NCI-H1092 (cell line): ENCODE measurements around the gene FNIP1.
"Not testable (repeated sequence)": the region's sequence is repeated elsewhere in the genome, so short reads cannot be mapped to it uniquely, and the experiment has no call there.

Experiments used
- DNase-seq: peaks from one replicate; lab custom pipeline; 2025; lab: John Stamatoyannopoulos, UW

The FNIP1 gene

DNA sequence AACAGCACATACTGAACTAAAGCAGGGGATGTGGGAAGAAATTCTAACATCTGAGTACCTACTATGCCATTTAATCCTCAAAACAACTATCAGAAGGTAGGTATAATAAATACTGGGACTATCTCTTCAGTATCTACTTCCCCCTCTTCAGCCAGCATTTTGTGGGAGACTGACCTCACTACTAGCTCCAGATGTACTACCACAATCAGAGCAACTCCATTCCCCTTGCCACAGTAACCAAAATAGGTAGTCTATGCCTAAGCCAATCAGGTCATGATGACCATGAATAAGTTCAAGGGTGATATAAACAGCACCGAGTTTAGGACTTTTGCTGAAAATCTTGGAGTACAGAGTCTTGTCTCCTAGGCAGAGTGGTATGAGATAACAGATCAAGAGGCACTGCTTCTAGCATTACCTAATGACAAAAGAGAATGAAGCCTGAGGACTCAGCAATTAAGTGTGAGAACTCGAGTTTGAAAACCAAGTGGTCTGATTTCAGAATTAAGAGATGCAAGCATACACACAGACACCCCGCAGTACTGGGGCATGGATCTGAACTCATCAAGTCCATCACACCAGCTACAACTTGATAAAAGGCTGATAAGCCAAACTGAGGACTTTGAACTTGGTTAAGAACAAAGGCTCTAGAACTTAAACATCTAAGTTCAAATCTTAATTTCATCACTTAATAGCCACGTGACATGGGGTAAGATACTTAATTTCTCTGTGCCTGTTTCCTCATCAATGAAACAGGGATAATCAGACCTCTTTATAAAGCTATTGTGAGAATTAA, 9.7 kb downstream of the FNIP1 start:
- no peak for DNase-seq

DNA sequence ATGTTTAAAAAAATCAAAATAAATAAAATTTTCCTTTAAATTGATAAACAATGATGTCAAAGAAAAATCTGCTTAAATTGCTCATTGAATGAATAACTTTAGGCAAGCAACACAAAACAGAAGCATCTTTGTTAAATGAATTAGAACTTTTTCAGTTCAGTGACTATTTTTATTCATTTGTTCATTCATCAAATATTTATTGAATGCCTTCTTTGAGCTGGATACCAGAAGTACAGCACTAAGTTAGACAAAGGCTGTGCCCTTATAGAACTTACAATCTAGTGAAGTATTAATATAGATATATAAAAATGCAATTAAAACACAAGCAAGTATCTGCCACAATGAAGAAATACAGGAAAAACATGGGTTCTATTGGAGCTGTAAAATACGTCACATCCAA, 10.8 kb downstream of the FNIP1 start:
- no peak for DNase-seq

DNA sequence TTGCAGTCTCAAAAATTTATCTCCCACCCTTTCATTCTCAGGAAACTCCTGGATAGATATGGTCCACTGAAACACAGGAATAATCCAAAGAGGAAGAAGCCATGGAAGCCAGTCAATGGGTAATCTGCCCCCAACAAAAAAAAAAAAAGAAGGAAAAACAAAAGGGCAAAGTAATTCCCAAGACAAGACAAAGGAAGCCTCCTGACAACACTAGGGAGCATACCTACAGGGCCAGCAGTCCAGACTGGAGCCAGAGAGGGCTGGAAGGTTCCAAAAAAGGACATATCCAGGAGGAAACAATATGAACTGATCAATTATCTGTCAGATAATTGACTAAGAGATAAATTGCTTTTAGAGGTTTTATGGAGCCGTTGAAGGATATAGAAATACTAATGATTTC, 12.9 kb downstream of the FNIP1 start:
- DNase-seq = no peak

DNA sequence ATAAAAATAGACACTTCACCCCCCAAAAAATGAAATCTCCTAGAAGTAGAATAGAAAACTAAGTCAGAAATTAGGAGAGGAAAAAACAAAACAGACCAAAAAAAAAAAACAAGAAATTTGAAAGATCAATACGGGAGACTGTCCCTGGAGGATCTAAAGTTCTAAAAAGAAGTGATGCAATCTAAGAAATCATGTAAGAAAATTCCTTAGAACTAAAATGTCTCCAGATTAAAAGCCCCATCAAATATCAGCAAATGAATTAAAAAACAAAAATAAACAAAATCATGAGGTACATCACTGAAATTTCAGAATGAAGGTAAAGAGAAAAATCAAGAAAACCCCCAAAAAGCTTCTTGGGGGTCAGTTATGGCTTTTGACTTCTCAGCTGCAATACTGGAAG, 13.5 kb downstream of the FNIP1 start:
- DNase-seq = no peak

DNA sequence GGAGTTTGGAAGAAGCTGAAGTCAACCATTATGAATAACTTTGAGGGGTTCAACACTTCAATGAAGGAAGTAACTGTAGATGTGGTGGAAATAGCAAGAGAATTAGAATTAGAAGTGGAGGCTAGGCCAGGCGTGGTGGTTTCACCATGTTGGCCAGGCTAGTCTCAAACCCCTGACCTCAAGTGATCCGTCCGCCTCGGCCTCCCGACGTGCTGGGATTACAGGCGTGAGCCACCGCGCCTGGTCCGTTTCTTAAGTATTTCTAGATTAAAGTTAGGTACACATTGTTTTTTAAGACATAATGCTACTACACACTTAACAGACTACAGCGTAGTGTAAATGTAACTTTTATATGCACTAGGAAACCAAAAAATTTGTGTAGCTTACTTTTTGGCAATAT, 14.1 kb downstream of the FNIP1 start:
- no peak for DNase-seq

DNA sequence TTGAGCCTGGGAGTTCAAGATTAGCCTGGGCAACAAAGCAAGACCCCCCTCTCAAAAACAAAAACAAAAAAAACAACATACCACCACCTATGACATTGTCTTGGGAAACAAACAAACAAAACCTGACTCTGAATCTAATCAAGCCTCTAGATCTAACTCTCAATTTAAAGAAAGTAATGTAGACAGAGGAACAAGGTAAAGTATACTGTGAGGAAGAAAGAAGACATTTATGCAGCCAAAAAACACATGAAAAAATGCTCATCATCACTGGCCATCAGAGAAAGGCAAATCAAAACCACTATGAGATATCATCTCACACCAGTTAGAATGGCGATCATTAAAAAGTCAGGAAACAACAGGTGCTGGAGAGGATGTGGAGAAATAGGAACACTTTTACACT, 18.7 kb downstream of the FNIP1 start:
- not testable (repeated sequence) for DNase-seq

DNA sequence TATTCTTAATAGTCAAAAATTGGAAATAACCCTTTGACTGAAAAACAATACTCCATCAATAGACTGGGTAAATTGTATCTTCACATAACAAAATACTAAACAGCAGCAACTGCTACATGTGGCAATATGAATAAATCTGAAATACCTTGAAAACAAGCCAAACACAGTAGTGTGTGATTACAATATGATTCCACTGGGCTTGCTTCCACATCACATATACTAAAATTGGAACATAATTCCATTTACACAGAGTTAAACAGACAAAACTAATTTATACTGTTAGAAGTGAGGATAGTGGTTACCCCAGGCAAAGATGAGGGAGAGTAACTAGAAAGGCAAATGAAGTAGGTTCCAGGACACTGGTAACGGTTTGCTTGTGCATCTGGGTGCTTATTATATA, 20.4 kb downstream of the FNIP1 start:
- DNase-seq = no peak

DNA sequence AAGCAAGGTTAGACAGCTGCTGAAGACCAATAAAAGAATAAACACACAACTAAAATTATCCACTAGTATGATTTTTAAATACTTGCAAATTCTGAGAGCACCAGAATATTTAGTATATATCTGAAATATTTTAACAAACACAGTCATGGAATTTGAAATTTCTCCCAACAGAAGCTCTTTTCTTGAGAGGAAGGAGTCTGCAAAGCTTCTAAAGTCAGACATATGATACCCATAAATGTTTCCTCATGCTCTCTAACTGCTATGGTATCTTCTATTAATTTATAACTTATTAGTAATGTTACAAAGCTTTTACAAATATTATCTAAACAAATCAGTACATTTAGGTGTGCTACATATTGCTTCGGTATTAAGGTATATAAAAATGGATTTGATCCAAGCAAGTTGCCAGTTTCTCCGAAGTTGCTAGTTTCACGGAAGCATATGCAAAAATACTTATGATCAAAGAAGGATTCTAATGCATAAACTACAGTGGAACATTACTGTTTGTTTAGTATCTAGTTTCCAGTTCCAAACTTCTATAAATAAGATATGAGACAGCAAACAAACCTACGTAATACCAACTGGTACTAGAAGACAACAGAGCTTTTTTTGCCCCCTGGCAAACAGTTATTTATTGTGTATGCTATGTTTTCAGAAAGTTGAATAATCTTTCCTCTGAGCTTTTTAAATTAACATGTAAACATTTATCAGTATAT, 22.0 kb downstream of the FNIP1 start:
- DNase-seq = no peak

DNA sequence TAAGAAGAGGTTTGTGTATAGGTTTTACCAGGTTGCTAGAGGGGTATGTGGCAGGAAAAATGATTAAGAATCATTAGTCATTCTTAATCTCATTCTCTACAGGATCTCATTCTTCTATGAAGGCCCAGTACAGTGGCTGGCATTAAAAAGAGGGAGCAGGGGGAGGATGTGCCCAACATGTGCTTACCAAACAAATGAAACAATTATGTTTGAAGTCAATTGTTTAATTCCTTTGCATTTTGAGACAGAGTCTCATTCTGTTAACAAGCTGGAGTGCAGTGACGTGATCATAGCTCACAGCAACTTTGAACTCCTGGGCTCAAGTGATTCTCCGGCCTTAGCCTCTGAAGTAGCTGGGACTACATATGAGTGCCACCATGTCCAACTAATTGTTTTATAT, 23.0 kb downstream of the FNIP1 start:
- DNase-seq = no peak

DNA sequence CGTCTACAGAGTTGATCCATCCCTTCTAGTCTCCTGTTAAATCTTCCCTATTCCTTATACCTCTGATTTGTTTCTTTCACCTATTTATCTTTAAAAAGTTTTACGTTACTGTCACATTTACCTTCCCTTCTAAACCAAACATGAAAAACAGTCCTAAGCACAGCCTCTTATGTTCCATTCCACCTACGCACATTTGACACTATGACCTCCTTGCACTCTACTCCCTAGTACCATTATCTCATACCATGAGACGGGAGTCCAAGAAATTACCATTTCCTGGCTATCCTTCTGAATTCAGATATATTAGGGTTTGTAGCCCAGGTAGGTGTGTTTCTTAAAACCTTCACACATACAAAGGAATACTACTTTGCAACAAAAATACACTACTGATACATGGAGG, 25.1 kb downstream of the FNIP1 start:
- DNase-seq = no peak

DNA sequence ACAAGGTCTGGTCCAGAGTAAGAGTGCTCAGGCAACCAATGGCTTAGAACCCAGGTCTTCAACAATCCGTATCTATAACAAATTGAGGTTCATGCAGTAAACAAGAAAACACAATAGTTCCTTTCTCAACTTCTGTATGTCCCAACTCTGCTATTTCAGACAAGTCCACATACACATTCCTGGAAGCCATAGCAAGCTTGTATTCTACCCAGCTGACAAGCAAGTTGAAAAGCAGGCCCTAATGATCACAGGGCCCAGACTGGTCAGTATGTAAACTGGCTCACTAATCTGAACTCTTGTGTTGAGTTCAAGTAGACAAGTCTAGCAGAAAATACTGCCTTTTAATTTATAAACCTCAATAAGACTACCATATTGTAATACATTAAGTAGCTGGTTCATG, 26.9 kb downstream of the FNIP1 start:
- DNase-seq = no peak

DNA sequence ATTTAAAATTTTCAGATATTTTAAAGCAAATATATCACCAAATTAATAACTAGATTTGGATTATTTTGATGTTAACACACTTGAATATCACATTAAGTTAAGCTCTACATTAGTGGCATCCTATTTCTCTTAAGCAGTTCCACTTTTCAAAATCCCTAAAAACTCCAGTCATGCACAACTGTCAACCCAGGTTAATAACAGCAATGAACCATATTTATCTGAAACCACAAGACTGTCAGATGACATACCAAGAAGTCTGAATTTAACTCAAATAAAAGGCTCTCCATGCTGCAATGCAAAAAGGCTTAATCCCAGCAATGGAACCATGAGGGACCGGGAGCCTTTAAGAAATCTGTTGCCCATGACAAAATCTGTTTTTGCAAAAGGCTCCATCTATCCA, 27.5 kb downstream of the FNIP1 start:
- no peak for DNase-seq

DNA sequence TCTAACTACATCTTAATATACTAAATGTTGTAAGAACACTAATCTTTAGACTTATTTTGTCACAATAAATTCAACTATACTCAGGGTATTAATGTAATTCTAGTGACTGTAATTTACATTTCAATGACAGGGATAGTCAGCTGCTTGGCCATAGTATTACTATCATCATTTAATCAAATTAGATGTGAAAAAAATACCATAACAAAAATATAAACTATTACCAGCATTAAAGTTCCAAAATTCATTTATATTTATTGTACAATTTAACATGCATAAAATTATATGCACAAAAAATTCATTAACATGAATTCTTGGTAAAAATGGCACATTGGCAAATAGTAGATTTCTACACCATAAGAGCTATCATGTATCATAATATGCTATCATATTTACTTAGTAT, 28.9 kb downstream of the FNIP1 start:
- no peak for DNase-seq

DNA sequence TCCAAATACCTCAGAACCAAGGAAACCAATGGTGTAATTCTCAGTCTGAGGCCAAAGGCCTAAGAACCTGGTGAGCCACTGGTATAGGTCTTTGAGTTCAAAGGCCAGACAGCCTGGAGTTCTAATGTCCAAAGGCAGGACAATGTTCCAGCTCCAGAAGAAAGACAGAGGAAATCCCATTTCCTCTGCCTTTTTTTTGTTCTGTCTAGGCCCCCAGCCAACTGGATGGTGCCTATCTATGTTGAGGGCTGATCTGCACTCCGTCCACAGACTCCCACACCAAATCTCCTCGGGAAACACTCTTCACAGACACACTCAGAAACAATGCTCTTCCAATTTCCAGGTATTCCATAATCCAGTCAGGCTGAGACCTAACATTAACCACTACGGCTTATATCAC, 30.1 kb downstream of the FNIP1 start:
- no peak for DNase-seq

DNA sequence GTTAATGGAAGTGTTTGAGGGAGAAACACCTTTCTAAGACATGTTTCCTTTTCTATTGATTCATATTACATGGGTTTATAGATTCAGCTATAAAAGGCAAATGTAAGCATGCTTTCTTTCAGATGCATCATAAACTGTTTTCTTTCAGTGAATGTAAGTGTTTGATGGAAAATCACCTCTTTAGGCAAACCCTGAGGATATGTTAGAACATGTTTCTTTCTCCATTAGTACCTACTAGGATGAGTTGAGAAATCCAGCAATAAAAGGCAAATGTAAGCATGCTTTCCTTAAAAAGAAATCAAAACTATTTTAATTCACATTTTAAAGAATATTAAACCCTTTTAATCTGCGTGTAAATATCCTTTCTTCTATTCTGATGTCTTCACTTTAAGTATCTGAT, 31.6 kb downstream of the FNIP1 start:
- DNase-seq = no peak

DNA sequence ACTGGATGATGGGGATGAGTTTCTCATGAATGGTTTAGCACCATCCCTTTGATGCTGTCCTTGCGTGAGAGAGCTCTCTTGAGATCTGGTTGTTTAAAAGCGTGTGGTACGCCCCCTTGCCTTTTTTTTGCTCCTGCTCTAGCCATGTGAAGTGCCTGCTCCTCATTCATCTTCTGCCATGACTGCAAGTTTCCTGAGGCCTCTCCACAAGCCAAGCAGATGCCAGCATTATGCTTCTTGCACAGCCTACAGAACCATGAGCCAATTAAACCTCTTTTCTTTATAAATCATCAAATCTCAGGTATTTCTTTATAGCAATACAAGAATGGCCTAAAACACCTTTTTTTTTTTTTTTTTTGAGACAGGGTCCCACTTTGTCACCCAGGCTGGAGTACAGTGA, 32.8 kb downstream of the FNIP1 start:
- no peak for DNase-seq

DNA sequence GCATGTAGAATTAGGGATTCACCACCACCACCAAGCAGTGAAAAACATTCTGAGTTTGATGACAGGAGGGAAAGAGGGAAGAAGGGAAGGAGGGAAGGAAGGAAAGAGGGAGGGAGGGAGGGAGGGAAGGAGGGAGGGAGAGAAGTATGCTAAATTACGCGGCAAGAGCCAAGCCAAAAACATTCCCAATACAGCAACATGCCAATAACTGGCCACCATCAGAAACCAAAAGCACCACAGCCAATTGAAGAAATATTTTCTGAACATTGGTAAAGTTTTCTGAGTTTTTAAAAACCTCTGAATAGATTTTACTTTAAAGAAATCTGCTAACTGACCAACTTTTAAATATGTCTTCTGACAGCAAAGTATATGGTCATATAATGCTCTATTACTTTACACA, 36.0 kb downstream of the FNIP1 start:
- DNase-seq = no peak

DNA sequence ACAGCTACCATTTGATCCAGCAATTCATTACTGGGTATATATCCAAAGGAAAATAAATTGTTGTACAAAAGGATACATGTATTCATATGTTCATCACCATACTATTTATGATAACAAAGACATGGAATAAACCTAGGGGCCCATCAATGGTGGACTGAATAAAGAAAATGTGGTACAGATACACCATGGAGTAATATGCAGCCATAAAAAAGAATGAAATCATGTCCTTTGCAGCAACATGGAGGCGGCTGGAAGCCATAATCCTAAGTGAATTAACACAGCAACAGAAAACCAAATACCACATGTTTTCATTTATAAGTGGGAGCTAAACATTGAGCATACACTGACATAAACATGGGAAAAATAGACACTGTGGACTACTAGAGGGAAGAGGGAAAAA, 37.1 kb downstream of the FNIP1 start:
- no peak for DNase-seq

DNA sequence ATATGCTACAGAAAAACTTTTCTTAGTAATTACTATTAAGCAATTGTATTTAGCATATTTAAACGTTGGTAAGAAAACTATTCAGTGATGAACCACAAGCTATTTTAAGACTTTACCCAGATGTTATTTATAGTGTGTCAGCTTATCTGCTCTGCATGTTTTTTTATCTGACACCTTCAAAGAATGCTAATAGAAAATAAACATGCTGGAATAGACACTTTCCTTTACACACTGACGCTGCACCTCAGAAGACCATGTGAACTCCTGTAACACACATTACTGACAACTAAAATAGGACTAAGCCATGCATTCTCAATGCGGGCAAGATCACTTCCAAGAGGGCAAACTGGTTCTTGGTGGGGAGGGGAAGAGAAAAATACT, 38.3 kb downstream of the FNIP1 start:
- no peak for DNase-seq

DNA sequence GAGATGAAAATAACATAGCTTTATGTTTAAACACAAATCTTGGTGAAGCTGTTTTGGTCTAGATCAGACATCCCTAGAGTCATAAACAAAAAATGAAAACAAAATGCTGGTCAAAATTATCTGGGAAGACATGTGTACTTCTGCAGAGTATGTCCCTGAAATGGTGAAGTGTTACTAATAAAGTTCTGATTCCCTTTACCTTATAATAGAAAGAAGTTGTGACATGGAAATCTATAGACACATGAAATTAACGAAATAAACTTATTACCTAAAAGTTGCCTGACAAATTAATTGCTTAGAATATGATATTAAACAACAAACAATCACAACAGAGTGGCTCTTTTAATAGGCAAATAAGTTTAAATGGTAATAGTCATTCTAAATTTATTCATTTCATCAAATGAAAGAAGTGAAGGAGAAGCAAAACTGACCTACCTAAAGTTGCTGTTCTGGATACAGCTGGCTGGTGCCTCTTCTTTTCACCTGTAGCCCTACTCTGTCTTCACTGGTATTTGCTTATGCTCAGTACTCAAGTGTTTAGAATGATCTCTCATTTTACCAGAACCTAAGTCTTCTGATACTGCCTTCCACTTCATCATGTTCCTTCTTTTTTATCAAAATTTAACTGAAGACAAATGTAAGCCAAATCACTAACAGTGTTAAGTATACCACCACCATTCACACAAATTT, 38.8 kb downstream of the FNIP1 start:
- DNase-seq = no peak

DNA sequence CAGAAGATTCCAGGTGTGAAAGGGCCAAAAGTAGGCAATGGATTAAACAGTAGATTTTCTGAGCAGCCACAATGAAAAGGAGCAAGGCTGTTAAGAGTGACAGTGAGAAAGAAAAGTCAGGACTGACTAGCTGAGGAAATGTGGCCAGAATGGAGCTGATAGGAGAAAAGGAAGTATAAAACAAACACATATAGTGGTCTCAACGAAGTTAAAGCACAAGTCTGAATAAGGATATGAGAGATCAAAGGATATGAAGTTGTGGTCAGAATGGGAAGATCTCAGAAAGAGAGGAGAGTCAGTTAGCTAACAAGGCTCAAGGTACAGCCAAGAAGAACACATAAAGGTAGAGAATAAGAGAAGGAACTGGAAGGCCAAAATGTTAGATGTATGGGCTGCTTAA, 39.9 kb downstream of the FNIP1 start:
- DNase-seq = no peak

DNA sequence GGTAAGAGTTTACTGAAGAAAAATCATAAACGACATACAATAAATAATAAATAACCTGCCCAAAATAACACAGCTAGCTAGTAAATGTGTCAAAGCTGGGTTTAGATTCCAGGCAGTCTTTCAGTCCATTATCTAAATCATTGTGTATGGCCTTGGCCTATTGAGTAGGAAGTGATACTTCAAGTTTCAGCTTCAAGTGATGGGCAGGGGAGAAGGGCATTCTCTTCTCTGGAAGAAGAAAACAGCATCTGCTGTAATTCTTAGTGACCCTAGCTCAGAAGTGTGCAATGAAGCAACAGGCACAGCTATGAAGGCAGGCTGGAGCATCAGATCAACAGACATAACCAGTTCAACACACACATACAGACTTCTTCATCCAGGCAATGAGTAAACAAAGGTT, 42.5 kb downstream of the FNIP1 start:
- DNase-seq = no peak

DNA sequence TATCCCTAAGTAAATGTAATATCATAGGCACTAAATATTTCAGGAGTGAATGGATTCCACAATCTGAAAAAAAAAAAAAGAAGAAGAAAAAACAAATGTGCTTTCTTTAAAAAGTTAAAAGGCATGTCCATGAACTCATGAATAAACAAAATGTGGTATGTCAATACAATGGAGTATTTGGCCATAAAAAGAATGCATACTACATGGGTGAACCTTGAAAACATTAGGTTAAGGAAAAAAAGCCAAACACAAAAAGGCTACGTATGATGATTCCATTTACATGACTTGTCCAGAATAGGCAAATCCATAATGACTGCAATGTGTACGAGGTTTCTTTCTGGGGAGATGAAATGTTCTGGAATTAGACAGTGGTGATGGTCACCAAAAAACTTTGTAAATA, 45.3 kb downstream of the FNIP1 start:
- DNase-seq = no peak
